GM21619 (cell line): Measurements from ENCODE around the gene CD63.
"Not testable (repeated sequence)": the region's sequence is repeated elsewhere in the genome, so short reads cannot be mapped to it uniquely, and the experiment has no call there.

ENCODE experiments used
- ATAC-seq: cut with Tn5 transposase; IDR thresholded peaks from one replicate; pipeline ENCODE4 v1.9.1; 2021; ENCODE audit not compliant: unreplicated experiment

The CD63 gene

GRCh38 chr12:55728939-55729818, at the start of gene CD63:
CD63 (minus strand) TSS chr12:55729009; CDS start chr12:55728341, 668 bp downstream.
- peak; percentile 56 for ATAC-seq

DNA sequence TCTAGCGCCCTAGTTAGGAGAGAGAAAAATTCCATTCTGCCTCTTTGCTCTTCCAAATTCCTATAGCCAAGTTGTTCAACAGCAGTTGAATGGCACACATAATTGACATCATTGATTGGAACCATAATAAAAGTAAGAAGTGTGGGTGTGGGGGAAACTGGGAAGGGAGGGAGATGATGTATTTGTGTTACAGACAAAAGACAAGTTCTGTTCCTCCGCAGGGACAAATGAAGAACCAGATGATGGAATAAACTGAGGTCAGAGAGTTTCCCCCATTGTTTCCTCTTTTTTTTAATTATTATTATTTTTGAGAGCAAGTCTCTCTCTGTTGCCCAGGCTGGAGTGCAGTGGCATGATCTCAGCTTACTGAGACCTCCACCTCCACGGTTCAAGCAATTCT, 49.0 kb upstream of the CD63 start:
- ATAC-seq: no peak

DNA sequence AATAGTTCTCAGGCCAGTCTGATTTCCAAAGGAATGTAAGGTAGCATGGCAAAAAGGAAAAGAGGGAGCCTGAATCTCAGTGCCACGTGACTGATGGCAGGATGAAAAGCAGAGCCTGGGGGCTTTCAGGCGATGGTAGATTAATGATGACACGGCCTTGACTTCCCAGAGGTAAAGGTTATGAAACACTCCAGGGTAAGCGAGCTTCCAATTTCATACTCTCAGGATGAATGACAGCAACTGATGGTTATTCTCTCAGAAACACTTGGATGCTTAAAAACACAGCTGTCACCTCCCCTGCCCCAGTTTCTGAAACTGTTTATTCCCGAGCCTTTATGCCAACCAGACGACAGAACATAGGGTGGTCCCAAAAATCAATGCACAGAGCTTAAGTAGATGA, 42.9 kb upstream of the CD63 start:
- no peak for ATAC-seq

DNA sequence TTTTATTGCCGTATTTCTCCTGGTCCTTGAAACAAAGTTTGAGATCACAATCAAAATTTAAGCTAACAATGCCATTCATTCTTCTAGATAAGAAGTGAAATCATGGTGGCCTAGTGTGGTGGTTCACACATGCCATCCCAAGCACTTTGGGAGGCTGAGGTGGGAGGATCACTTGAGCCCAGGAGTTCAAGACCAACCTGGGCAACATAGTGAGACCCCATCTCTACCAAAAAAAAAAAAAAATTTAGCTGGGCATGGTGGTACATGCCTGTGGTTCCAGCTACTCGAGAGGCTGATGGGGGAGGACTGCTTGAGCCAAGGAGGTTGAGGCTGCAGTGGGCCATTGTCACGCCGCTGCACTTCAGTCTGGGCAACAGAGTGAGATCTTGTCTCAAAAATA, 38.3 kb upstream of the CD63 start:
- ATAC-seq: no peak

GRCh38 chr12:55765736-55766290, 37.0 kb upstream of the CD63 start:
- ATAC-seq: no peak

GRCh38 chr12:55762646-55763045, 33.8 kb upstream of the CD63 start:
- ATAC-seq: no peak

- ATAC-seq: no peak
Observed at GRCh38 chr12:55760663-55761062, 31.9 kb upstream of the CD63 start.

DNA sequence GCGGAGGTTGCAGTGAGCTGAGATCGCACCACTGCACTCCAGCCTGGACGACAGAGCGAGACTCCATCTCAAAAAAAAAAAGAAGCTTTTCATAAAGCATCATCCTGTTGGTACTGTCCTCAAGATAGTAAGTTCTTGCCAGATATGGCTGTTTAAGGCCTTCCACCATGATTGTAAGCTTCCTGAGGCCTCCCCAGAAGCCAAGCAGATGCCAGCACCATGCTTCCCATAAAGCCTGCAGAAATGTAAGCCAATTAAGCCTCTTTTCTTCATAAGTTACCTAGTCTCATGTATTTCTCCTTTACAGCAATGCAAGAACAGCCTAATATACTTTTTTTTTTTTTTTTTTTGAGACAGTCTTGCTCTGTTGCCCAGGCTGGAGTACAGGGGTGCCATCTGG, 29.8 kb upstream of the CD63 start:
- ATAC-seq: not testable (repeated sequence)

DNA sequence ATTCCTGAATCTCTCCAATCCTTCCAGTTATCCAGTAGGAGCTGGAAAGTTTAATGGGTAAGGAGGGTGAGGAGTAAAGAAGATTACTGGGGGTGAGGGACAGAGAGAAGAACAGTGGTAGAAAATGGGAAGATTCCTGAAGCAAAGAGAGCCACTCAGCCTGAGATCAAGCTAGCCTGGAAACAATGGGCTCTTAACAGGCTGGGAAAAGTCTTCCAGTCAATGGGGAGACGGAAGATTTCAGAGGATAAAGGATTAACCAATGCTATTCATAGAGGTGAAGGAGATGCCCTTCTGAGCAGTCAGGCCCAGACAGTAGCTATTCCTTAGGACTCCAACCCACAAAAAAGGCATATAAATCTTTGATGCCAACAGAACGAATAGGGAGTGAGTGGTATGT, 28.9 kb upstream of the CD63 start:
- ATAC-seq: no peak

GRCh38 chr12:55755246-55755645, 26.4 kb upstream of the CD63 start:
- no peak for ATAC-seq

- ATAC-seq: no peak
Observed at GRCh38 chr12:55748230-55748993, 19.6 kb upstream of the CD63 start.

- no peak for ATAC-seq
Observed at GRCh38 chr12:55746913-55747231, 18.1 kb upstream of the CD63 start.

GRCh38 chr12:55746174-55746912, 17.5 kb upstream of the CD63 start:
- no peak for ATAC-seq

- ATAC-seq: no peak
Observed at GRCh38 chr12:55745361-55746173, 16.8 kb upstream of the CD63 start.

- ATAC-seq: no peak
Observed at GRCh38 chr12:55744340-55745030, 15.7 kb upstream of the CD63 start.

GRCh38 chr12:55743406-55744339, 14.9 kb upstream of the CD63 start:
- ATAC-seq: peak; percentile 42

- peak; percentile 16 for ATAC-seq
Observed at GRCh38 chr12:55742719-55743405, 14.1 kb upstream of the CD63 start, which contains the start of gene GDF11. GDF11 (plus strand) TSS chr12:55743122; CDS start chr12:55743317, 195 bp downstream.
